Effector memory CD4-positive, alpha-beta T cell (primary cell): Measurements from ENCODE around the gene RHOBTB1.

Experiments used
- DNase-seq, 3 donors: peaks; one replicate each; pipeline ENCODE4 v3.0.0-alpha.2; 2020
- H3K27ac ChIP-seq: 2 replicates; pipeline ENCODE4 v1.7.0; 2013; ENCODE audit warnings: mild to moderate bottlenecking, low read length, moderate library complexity; ENCODE audit not compliant: insufficient read depth, poor library complexity, severe bottlenecking
- H3K27me3 ChIP-seq: replicated peaks from 2 replicates; pipeline ENCODE4 v1.7.0; 2013; ENCODE audit warnings: mild to moderate bottlenecking, low read length; ENCODE audit not compliant: insufficient read depth, control insufficient read depth, poor library complexity, severe bottlenecking
- H3K36me3 ChIP-seq: 2 replicates; pipeline ENCODE4 v1.7.0; 2013; ENCODE audit warnings: mild to moderate bottlenecking, low read length, moderate library complexity; ENCODE audit not compliant: control insufficient read depth, insufficient read depth
- H3K4me1 ChIP-seq: 2 replicates; pipeline ENCODE4 v1.7.0; 2013; ENCODE audit warnings: low read length, mild to moderate bottlenecking; ENCODE audit not compliant: control insufficient read depth, insufficient read depth, poor library complexity, severe bottlenecking
- H3K4me3 ChIP-seq: 2 replicates; pipeline ENCODE4 v1.7.0; 2013; ENCODE audit warnings: low read length, low read depth, mild to moderate bottlenecking; ENCODE audit not compliant: insufficient read depth, poor library complexity, severe bottlenecking
- H3K9me3 ChIP-seq: 2 replicates; pipeline ENCODE4 v1.7.0; 2013; ENCODE audit warnings: mild to moderate bottlenecking, low read length, moderate library complexity; ENCODE audit not compliant: control insufficient read depth

RHOBTB1 gene

DNA sequence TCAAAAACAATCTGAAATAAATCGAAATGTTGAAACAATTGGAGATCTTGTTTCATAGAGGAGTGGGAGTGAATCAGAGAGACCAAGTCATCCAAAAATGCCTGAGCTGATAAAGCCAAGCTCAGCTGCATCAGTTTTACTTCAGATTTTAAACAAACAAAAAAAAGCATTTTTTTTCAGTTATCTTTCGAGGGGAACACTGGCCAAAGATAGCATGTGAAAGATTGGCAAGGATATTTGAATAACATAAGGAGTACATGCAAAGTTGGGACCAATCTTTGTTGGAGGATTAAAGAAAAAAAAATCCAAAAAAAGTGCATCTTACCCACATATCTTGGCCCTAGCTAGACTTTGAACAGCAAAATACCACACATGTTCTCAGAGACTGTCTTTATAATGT, 47.2 kb downstream of the RHOBTB1 start:
- H3K27me3 ChIP-seq: peaks cover 3% of the 10 kb centered on the region
- H3K36me3 ChIP-seq: no peaks in the 10 kb centered on the region
- H3K4me3 ChIP-seq: no peak overlapping the region
- no peak overlapping the region for H3K27ac ChIP-seq
- no peaks in the 10 kb centered on the region for H3K9me3 ChIP-seq
- DNase-seq: no peak
- no peaks in the 10 kb centered on the region for H3K4me1 ChIP-seq

DNA sequence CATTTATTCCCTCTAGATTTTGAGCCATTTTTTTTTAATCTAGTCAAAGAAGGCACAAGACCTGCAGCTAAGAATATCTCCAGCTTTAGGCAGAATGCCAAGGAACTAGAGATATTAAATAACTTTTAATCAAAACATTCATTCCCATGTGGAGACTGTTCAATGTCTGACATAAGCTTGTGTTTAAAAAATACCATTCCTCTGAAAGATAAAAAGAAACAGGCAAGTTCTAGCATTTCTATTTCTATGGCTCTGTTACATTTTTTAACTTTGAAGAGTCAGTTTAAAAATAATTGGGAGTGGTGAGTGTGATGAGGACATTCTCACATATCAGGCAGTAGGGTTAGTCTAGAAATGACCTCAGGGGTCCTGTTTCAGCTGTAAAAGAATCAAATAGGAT, 48.0 kb downstream of the RHOBTB1 start:
- Histone ChIP-seq H3K4me3 (no peak overlapping the region), H3K27me3 (peaks cover 3% of the 10 kb centered on the region), H3K36me3 (no peaks in the 10 kb centered on the region), H3K9me3 (no peaks in the 10 kb centered on the region), H3K4me1 (no peaks in the 10 kb centered on the region), H3K27ac (no peak overlapping the region)
- DNase-seq: no peak

DNA sequence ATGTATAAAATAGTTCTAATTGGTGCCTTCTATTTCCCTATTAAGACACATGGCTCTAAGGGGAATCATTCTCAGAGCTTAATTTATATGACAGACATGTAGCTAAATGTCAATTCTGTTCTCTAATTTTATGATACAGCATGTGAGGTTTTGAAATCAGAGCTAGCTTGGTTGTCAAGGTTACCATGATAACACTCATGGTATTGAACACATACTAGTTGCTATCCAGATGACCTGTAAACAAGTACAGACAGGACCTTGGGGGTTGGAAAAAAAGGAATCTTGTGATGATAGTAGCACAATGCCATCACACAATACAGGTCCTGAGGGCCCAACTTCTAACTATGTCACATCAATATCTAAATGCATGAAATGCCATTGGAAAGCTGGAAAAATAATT, 49.2 kb downstream of the RHOBTB1 start:
- Histone ChIP-seq H3K27me3 (peaks cover 3% of the 10 kb centered on the region), H3K36me3 (no peaks in the 10 kb centered on the region), H3K4me3 (no peak overlapping the region), H3K9me3 (no peaks in the 10 kb centered on the region), H3K27ac (no peak overlapping the region), H3K4me1 (no peaks in the 10 kb centered on the region)
- DNase-seq: no peak

DNA sequence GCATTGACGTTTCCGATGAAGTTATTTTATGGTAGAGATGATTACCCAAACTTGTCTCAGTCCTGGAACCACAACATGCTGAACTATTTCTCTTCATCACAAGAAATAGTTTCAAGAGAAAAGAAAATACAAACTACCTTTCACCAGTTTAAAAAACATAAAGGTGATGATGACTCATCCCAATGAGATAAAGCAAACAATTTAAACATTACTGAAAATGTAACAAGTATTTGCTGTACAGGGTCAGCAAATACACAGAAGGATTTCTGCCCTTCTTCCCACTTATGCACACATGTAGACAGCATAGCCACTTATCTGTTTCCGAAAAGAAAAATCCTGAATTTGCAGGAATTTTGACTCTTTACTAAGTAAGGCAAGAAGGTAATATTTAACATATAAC, 50.8 kb downstream of the RHOBTB1 start:
- Histone ChIP-seq H3K36me3 (no peaks in the 10 kb centered on the region), H3K27me3 (no peaks in the 10 kb centered on the region), H3K9me3 (no peaks in the 10 kb centered on the region), H3K27ac (no peak overlapping the region), H3K4me3 (no peak overlapping the region), H3K4me1 (no peaks in the 10 kb centered on the region)
- DNase-seq: no peak

DNA sequence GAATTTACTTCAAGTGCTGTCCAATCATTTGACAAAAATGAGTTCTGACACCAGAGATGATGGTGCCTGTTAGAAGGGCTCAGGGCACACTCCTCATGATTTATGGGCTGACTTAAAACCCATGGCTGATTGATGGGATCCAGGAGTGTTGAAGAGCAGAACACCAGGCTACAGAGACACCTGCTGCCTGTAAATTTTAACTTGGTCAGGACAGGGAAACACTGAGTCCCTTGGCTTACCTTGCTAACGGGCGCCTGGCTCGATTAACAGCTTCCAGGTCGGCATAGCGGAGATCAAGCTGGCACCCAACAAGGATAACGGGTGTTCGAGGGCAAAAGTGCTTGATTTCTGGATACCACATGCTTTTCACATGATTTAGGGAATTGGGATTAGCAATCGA, 51.4 kb downstream of the RHOBTB1 start:
- Histone ChIP-seq H3K27me3 (no peaks in the 10 kb centered on the region), H3K27ac (no peak overlapping the region), H3K9me3 (no peaks in the 10 kb centered on the region), H3K36me3 (no peaks in the 10 kb centered on the region), H3K4me1 (no peaks in the 10 kb centered on the region), H3K4me3 (no peak overlapping the region)
- DNase-seq: no peak

DNA sequence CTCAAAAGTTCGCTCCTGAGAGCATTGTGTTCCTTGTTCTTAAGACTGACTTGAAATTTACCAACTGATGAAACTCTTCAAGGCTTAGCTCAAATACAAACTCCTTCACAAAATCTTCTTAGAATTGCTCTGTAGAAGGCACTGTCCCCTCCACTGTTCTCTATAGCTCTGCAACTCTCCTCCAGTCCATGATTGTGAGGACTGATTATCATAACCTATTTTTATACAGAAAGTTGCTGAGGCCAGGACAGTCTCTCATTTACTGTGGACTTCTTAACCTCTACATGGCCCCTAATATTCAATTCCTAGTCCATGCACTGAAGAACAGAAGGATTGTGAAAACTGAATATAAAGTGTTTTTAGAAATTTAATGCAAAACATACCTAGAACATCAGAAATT, 53.2 kb downstream of the RHOBTB1 start:
- Histone ChIP-seq H3K4me1 (no peaks in the 10 kb centered on the region), H3K27me3 (no peaks in the 10 kb centered on the region), H3K27ac (no peak overlapping the region), H3K9me3 (no peaks in the 10 kb centered on the region), H3K4me3 (no peak overlapping the region), H3K36me3 (no peaks in the 10 kb centered on the region)
- no peak for DNase-seq

DNA sequence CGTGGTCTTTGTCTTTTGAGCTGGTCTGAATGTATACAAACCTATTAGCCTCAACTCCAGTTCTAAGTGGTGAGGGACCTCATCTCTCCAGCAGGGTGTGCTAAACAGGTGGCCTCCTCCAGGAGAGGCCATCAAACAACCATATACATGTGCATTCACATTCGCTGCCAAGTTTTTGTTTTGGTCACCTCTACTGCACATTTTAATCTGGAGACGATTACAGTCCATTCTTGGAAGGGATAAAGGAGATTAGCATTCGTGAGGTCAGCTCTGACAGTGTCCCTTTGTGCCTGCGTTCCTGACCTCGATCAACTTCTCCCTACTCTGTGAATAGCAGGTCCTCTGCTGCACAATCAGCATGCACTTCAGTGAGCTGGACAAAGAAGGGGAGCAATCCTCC, 60.8 kb downstream of the RHOBTB1 start:
- Histone ChIP-seq H3K4me1 (no peaks in the 10 kb centered on the region), H3K4me3 (no peak overlapping the region), H3K9me3 (no peaks in the 10 kb centered on the region), H3K27me3 (no peaks in the 10 kb centered on the region), H3K27ac (no peak overlapping the region), H3K36me3 (no peaks in the 10 kb centered on the region)
- DNase-seq: no peak

DNA sequence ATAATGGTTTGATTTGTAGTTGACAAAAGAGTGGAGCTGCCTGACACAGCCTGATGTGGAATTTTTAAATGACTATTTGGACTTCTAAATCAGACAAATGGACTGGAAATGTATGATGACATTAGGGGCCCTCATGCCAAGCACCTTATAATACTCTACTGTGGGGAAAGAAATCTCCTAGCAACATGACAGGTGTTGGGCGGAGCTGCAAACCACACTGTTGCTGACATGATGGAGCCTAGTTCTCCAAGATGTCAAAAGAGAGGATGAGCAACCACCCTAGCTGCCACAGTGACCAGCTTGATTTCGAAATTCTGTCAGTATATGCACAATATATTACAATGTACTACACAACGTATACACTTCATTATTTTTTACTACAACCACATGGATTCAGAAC, 65.8 kb downstream of the RHOBTB1 start:
- Histone ChIP-seq H3K4me3 (no peak overlapping the region), H3K9me3 (no peaks in the 10 kb centered on the region), H3K27me3 (no peaks in the 10 kb centered on the region), H3K27ac (no peak overlapping the region), H3K4me1 (no peaks in the 10 kb centered on the region), H3K36me3 (no peaks in the 10 kb centered on the region)
- no peak for DNase-seq

DNA sequence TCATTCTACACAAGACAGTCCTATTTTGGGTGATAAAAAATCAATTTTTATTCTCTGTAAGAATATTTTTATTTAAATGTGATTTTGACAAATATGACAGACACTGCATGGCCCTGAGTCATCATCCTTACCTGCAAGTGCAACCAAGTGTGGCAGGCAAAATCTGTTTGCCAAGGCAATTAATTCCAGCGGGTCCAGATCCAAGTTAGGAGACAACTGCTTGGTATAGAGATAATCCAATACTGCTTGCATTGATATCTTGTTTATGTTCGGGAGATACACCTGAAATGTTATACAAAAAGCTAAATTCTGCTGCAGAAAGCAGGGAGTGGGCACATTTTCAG, 66.2 kb downstream of the RHOBTB1 start:
- H3K36me3 ChIP-seq: no peaks in the 10 kb centered on the region
- H3K27me3 ChIP-seq: no peaks in the 10 kb centered on the region
- DNase-seq: no peak
- H3K9me3 ChIP-seq: no peaks in the 10 kb centered on the region
- no peak overlapping the region for H3K4me3 ChIP-seq
- H3K27ac ChIP-seq: no peak overlapping the region
- no peaks in the 10 kb centered on the region for H3K4me1 ChIP-seq

DNA sequence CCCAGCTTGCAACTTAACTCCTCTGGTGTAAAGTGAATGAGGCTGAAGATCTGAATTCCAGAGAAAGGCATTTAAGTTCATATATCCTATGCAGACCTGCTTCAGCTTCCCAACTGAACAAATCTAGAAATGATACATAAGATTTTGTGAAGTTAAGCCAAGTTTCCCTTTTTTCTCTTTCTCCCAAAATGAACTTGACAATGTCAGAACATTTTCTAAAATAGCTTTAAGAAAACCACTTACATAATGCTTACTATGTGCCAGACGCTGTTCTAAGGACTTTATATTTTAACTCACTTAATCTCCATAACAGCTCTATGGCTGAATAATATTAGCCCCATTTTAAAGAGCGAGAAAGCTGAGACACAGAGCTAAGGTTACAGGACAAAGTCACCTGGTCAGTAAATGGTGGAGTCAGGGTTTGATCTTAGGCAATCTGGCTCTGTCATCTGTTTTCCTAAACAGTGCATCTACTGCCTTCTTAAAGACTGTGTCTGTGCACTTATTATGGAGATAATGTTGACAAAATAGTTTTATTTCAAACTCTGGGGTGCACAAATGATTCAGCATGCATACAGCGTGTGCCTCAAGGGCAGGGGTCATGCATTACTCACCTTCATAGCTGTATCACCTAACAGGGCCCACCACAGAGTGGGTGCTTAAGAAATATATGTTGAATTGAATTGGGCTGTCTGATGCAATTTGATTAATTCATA, 66.8 kb downstream of the RHOBTB1 start:
- Histone ChIP-seq H3K4me1 (no peaks in the 10 kb centered on the region), H3K36me3 (no peaks in the 10 kb centered on the region), H3K27me3 (no peaks in the 10 kb centered on the region), H3K27ac (no peak overlapping the region), H3K4me3 (no peak overlapping the region), H3K9me3 (no peaks in the 10 kb centered on the region)
- no peak for DNase-seq
